ENCODE results near the gene ST6GALNAC4.

The ST6GALNAC4 gene

DNA sequence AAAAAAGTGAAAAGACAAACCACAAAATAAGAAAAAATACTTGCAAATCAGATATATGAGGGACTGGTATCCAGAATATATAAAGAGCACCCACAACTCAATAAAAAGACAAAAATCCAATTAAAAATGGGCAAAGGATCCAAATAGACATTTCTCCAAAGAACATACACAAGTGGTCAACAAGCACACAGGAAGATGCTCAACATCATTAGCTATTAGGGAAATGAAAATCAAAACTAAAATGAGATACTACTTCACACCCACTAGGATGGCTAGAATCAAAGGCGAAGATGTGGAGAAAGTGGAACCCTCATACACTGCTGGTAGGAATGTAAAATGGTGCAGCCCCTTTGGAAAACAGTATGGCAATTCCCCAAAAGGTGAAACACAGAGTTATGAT is 41.9 kb upstream of the ST6GALNAC4 start:
- Histone ChIP-seq H3K4me3 (ENCODE audit: low read depth, low read length) (no peak overlapping the region), H3K9me3 (ENCODE audit: control insufficient read depth, insufficient read depth, low read depth, low read length) (no peaks in the 10 kb centered on the region), H3K27ac (ENCODE audit: extremely low read depth, low read depth, low read length) (no peak overlapping the region), H3K36me3 (ENCODE audit: control insufficient read depth in 2 of 2, insufficient read depth in 1 of 2, low read length in 2 of 2) (no peaks in the 10 kb centered on the region), H3K4me1 (ENCODE audit: control insufficient read depth, insufficient read depth, low read length) (peaks cover 11% of the 10 kb centered on the region)
- CTCF ChIA-PET, result interaction anchor here (0.6 to 9.0 kb wide), 4 partner anchors 16 to 409 kb away, joined by 4 to 135 read pairs (median 24); no protein-coding TSS in a partner anchor
- TF ChIP-seq, protein P1, sequence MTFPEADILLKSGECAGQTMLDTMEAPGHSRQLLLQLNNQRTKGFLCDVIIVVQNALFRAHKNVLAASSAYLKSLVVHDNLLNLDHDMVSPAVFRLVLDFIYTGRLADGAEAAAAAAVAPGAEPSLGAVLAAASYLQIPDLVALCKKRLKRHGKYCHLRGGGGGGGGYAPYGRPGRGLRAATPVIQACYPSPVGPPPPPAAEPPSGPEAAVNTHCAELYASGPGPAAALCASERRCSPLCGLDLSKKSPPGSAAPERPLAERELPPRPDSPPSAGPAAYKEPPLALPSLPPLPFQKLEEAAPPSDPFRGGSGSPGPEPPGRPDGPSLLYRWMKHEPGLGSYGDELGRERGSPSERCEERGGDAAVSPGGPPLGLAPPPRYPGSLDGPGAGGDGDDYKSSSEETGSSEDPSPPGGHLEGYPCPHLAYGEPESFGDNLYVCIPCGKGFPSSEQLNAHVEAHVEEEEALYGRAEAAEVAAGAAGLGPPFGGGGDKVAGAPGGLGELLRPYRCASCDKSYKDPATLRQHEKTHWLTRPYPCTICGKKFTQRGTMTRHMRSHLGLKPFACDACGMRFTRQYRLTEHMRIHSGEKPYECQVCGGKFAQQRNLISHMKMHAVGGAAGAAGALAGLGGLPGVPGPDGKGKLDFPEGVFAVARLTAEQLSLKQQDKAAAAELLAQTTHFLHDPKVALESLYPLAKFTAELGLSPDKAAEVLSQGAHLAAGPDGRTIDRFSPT (tag by site-specific recombination; IDR thresholded peaks at IDR 0.05), result no peak
- no peak for TF ChIP-seq ZNF140 (tag by site-specific recombination; IDR thresholded peaks at IDR 0.05)
- no peak for TF ChIP-seq SCRT2 (tag by site-specific recombination; IDR thresholded peaks at IDR 0.05)
- peak; percentile 93 for TF ChIP-seq ZNF664 (tag by site-specific recombination; IDR thresholded peaks at IDR 0.05)
- TF ChIP-seq ZNF423 (tag by site-specific recombination; IDR thresholded peaks at IDR 0.05), result no peak
- TF ChIP-seq, protein P2, sequence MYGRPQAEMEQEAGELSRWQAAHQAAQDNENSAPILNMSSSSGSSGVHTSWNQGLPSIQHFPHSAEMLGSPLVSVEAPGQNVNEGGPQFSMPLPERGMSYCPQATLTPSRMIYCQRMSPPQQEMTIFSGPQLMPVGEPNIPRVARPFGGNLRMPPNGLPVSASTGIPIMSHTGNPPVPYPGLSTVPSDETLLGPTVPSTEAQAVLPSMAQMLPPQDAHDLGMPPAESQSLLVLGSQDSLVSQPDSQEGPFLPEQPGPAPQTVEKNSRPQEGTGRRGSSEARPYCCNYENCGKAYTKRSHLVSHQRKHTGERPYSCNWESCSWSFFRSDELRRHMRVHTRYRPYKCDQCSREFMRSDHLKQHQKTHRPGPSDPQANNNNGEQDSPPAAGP (tag by site-specific recombination; IDR thresholded peaks at IDR 0.05), result no peak
- TF ChIP-seq GLIS1 (tag by site-specific recombination; IDR thresholded peaks at IDR 0.05), result no peak
- TF ChIP-seq, protein P3, sequence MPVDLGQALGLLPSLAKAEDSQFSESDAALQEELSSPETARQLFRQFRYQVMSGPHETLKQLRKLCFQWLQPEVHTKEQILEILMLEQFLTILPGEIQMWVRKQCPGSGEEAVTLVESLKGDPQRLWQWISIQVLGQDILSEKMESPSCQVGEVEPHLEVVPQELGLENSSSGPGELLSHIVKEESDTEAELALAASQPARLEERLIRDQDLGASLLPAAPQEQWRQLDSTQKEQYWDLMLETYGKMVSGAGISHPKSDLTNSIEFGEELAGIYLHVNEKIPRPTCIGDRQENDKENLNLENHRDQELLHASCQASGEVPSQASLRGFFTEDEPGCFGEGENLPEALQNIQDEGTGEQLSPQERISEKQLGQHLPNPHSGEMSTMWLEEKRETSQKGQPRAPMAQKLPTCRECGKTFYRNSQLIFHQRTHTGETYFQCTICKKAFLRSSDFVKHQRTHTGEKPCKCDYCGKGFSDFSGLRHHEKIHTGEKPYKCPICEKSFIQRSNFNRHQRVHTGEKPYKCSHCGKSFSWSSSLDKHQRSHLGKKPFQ (tag by site-specific recombination; IDR thresholded peaks at IDR 0.05), result no peak
- no peak for TF ChIP-seq ZNF155 (tag by site-specific recombination; IDR thresholded peaks at IDR 0.05)
- POLR2A ChIA-PET, result no interaction called here

DNA sequence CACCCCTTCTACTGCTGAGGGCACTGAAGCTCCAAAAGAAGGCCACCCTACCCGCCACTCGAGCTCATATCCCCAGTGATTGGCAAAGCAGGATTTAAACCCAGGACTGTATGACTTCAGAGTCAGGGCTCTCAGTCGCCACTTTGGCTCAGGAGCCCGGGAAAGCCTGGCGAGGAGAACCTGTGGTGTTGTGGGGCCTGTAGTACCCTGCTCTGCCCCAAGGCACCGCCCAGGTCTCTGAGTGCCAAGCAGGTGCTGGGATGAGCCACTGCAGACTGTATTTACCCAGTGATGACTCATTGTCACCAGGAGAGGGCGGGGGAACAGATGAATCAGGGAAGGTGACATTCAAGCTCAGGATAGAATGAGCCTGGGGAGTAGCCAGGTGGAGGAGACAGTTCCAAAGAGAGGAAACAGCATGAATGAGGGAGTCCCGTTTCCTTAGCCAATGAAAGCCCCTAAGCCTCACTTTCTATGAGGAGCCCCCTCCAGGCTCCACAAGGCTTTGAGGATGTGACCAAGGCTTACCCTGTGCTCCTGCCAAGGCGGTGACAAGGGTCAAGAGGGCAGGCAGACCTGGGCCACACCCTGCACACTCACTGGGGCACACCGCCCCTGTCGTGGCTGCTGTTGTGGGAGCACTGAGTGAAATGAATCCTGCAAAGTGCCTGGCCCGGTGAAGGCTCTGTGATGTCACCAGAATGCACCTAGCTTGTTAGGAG is 38.6 kb upstream of the ST6GALNAC4 start:
- Histone ChIP-seq H3K36me3 (ENCODE audit: control insufficient read depth in 2 of 2, insufficient read depth in 1 of 2, low read length in 2 of 2) (no peaks in the 10 kb centered on the region), H3K4me1 (ENCODE audit: control insufficient read depth, insufficient read depth, low read length) (peaks cover 8% of the 10 kb centered on the region), H3K9me3 (ENCODE audit: control insufficient read depth, insufficient read depth, low read depth, low read length) (no peaks in the 10 kb centered on the region), H3K27ac (ENCODE audit: extremely low read depth, low read depth, low read length) (no peak overlapping the region; the same call in 1 of the 2 replicates), H3K4me3 (ENCODE audit: low read depth, low read length) (no peak overlapping the region)
- ChIA-PET POLR2A (interaction anchor here (0.6 to 2.7 kb wide), 9 partner anchors 8 to 173 kb away, joined by 3 to 19 read pairs (median 3); partner anchors contain the start of genes EEIG1, NAIF1 and SLC25A25), CTCF (interaction anchor here (0.6 to 9.0 kb wide), 21 partner anchors 10 to 448 kb away, joined by 3 to 135 read pairs (median 4); no protein-coding TSS in a partner anchor)
- TF ChIP-seq ZBTB17 (tag by site-specific recombination; IDR thresholded peaks at IDR 0.05) (peak; percentile 43; the same call in 1 of the 2 replicates), KLF1 (tag by site-specific recombination; IDR thresholded peaks at IDR 0.05) (peak; percentile 86), ZNF626 (tag by site-specific recombination; IDR thresholded peaks at IDR 0.05) (no peak), ZEB2 (tag by site-specific recombination; IDR thresholded peaks at IDR 0.05) (peak; percentile 50; the same call in 1 of the 2 replicates), IKZF3 (tag by site-specific recombination; IDR thresholded peaks at IDR 0.05) (peak; percentile 53), ZNF600 (tag by site-specific recombination; IDR thresholded peaks at IDR 0.05) (peak; percentile 40), ZNF19 (tag by site-specific recombination; IDR thresholded peaks at IDR 0.05; ENCODE audit: low read depth) (no peak), ZNF707 (tag by site-specific recombination; IDR thresholded peaks at IDR 0.05) (no peak)
- TF ChIP-seq, protein P2 (tag by site-specific recombination; IDR thresholded peaks at IDR 0.05), result peak; percentile 74
- TF ChIP-seq, protein P4, sequence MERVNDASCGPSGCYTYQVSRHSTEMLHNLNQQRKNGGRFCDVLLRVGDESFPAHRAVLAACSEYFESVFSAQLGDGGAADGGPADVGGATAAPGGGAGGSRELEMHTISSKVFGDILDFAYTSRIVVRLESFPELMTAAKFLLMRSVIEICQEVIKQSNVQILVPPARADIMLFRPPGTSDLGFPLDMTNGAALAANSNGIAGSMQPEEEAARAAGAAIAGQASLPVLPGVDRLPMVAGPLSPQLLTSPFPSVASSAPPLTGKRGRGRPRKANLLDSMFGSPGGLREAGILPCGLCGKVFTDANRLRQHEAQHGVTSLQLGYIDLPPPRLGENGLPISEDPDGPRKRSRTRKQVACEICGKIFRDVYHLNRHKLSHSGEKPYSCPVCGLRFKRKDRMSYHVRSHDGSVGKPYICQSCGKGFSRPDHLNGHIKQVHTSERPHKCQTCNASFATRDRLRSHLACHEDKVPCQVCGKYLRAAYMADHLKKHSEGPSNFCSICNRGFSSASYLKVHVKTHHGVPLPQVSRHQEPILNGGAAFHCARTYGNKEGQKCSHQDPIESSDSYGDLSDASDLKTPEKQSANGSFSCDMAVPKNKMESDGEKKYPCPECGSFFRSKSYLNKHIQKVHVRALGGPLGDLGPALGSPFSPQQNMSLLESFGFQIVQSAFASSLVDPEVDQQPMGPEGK (tag by site-specific recombination; IDR thresholded peaks at IDR 0.05), result peak; percentile 52
- TF ChIP-seq, protein P5, sequence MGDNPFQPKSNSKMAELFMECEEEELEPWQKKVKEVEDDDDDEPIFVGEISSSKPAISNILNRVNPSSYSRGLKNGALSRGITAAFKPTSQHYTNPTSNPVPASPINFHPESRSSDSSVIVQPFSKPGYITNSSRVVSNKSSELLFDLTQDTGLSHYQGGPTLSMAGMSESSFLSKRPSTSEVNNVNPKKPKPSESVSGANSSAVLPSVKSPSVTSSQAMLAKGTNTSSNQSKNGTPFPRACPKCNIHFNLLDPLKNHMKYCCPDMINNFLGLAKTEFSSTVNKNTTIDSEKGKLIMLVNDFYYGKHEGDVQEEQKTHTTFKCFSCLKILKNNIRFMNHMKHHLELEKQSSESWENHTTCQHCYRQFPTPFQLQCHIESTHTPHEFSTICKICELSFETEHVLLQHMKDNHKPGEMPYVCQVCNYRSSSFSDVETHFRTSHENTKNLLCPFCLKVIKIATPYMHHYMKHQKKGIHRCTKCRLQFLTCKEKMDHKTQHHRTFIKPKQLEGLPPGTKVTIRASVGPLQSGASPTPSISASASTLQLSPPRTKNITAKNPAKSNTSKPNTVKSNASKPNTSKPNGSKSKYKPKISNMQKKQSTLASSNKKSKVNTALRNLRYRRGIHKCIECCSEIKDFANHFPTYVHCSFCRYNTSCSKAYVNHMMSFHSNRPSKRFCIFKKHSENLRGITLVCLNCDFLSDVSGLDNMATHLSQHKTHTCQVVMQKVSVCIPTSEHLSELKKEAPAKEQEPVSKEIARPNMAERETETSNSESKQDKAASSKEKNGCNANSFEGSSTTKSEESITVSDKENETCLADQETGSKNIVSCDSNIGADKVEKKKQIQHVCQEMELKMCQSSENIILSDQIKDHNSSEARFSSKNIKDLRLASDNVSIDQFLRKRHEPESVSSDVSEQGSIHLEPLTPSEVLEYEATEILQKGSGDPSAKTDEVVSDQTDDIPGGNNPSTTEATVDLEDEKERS (tag by site-specific recombination; IDR thresholded peaks at IDR 0.05), result no peak
